ENCODE results near the gene RNF2. TPM values are rescaled to one million over a fixed set of nuclear protein-coding genes. Genes with fewer than 3 reads are reported as not detected.

RNF2 gene
- total RNA-seq, 1 donor from 2014 or later: 21.1 TPM

DNA sequence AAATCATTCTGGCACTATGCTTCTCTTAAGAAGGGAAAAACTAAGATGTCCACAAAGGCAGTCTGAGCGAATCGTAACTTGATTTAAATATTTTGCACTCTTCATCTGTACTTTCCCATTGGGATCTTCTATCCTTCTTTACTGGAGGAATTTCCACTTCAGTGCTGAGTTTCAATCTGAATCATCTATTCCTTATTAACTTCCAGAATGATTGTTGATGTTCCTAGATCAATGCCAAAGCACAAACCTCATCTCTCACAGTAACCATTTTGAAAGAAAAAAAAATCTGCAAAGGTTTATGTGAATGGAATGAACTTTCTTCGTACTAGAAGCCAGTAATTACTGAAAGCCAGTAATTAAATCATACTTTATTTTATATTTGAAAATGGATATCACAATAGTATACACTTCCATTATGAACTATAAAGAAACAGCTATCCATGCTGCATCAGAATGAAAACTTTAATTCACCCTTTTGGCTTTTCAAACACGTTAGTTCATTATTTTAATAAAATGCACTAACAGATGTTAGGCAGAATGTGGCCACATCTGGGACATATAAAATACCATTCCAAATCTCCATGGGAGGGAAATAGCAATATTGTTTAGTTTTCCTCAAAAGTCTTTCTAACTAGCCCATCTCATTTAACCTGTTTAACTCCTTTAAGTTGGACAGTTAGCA, 5.5 kb upstream of the RNF2 start:
- no peaks in the 10 kb centered on the region for H3K9me3 Mint-ChIP-seq

DNA sequence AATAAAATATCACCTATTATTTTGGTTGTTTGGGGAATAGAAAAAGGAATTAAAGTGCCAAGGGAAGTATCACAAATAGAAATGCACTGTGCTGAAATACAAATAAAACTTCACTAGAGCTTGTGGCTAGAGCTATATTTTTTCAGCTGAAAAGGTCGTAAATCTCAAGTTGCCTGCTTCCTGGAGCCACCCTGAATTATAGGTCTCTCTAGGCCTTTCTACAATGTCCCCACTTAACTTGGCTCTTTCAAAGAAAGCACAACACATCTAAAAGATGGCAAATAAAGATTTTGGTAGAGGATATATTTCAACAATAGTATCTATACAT, 5.0 kb upstream of the RNF2 start:
- Mint-ChIP-seq H3K9me3 (no peaks in the 10 kb centered on the region), H3K27me3 (peaks cover 29% of the 10 kb centered on the region), H3K27ac (no peak overlapping the region), H3K4me1 (peaks cover 6% of the 10 kb centered on the region), H3K36me3 (ENCODE audit: low read depth) (no peaks in the 10 kb centered on the region), H3K4me3 (no peak overlapping the region)
- no peak for DNase-seq
- intact Hi-C loops (cut with micrococcal nuclease): loop anchor here (10.0 kb wide), 2 partner anchors 644 to 1406 kb away; partner anchors contain the start of gene ARPC5

More for the DNA sequence above, 5.5 kb upstream of the RNF2 start:
- intact Hi-C loops (cut with micrococcal nuclease): loop anchor here (10.0 kb wide), 2 partner anchors 645 to 1405 kb away; partner anchors contain the start of gene ARPC5
- Mint-ChIP-seq H3K27me3 (peaks cover 30% of the 10 kb centered on the region), H3K4me3 (no peak overlapping the region), H3K4me1 (peaks cover 4% of the 10 kb centered on the region), H3K36me3 (ENCODE audit: low read depth) (no peaks in the 10 kb centered on the region), H3K27ac (no peak overlapping the region)
- no peak for DNase-seq

DNA sequence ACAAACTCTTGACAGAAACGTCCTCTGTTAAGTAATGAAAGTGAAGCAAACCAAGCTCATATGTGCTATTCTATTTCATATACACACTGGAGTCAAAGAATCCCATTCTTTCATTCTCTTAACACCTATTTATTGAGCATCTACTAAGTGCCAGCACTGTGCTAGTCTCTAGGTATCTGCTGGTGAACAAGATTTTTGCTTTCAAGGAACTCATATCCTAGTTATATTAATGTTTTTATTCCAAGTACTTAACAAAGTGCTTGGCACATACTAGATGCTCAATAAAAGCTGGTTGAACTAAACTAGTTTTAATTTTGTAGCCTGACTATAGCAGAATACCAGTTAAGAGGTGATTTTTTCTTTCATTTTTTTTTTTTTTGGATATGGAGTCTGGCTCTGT, 3.6 kb upstream of the RNF2 start:
- Mint-ChIP-seq H3K9me3 (no peaks in the 10 kb centered on the region), H3K4me3 (no peak overlapping the region), H3K27me3 (peaks cover 20% of the 10 kb centered on the region), H3K4me1 (peaks cover 13% of the 10 kb centered on the region), H3K36me3 (ENCODE audit: low read depth) (no peaks in the 10 kb centered on the region), H3K27ac (no peak overlapping the region)
- no peak for DNase-seq
- intact Hi-C loops (cut with micrococcal nuclease): loop anchor here (10.0 kb wide), 2 partner anchors 643 to 1407 kb away; partner anchors contain the start of gene ARPC5

DNA sequence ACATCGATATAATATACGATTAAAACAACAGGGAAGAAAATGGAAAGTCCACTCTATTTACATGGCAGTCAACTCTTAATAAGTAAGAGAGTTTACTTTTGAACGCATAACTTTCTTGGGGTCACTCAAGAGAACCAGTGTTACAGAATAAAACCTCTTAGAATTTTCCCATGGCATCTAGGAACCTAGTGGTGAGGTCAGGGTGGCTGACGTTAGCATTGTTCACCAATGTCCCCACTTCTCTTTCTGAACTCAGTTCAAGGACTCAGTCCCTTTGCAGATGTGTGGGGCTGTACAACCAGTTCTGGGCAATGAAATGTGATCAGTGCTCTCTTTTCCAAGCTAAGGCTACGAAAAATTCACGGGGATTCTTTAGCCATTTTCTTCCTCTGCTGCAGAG, 2.6 kb upstream of the RNF2 start:
- Mint-ChIP-seq H3K9me3 (no peaks in the 10 kb centered on the region), H3K36me3 (ENCODE audit: low read depth) (no peaks in the 10 kb centered on the region), H3K4me3 (no peak overlapping the region), H3K4me1 (peaks cover 20% of the 10 kb centered on the region), H3K27ac (no peak overlapping the region), H3K27me3 (peaks cover 20% of the 10 kb centered on the region)
- no peak for DNase-seq
- intact Hi-C loops (cut with micrococcal nuclease): loop anchor here (10.0 kb wide), 2 partner anchors 642 to 1408 kb away; partner anchors contain the start of gene ARPC5

DNA sequence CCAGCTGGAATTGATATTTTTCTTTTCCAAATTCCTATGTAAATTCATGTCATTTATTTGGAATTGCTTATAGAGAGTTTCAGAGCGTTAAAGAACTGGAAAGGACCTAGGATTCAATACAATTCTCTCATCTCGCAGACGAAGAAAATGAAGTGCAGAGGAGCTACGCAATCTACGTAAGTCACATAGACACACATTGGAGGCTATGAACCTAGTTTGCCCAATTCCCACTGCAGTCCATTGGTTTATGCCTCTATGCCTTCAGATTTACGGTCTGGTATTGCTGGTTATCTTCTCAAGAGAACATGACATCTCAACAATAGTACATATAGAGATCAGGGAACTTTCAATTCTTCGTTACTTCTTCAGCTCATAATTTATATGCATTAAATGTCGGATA, 971 bp upstream of the RNF2 start:
- peak overlapping the region; percentile 93 for H3K4me3 Mint-ChIP-seq
- no peaks in the 10 kb centered on the region for H3K36me3 Mint-ChIP-seq (ENCODE audit: low read depth)
- H3K27me3 Mint-ChIP-seq: peaks cover 18% of the 10 kb centered on the region
- no peaks in the 10 kb centered on the region for H3K9me3 Mint-ChIP-seq
- H3K4me1 Mint-ChIP-seq: peaks cover 26% of the 10 kb centered on the region
- H3K27ac Mint-ChIP-seq: peak overlapping the region; percentile 91
- intact Hi-C loops (cut with micrococcal nuclease): loop anchor here (2.0 to 10.0 kb wide), 4 partner anchors 178 to 1410 kb away; partner anchors contain the start of genes ARPC5 and EDEM3
- no peak for DNase-seq

DNA sequence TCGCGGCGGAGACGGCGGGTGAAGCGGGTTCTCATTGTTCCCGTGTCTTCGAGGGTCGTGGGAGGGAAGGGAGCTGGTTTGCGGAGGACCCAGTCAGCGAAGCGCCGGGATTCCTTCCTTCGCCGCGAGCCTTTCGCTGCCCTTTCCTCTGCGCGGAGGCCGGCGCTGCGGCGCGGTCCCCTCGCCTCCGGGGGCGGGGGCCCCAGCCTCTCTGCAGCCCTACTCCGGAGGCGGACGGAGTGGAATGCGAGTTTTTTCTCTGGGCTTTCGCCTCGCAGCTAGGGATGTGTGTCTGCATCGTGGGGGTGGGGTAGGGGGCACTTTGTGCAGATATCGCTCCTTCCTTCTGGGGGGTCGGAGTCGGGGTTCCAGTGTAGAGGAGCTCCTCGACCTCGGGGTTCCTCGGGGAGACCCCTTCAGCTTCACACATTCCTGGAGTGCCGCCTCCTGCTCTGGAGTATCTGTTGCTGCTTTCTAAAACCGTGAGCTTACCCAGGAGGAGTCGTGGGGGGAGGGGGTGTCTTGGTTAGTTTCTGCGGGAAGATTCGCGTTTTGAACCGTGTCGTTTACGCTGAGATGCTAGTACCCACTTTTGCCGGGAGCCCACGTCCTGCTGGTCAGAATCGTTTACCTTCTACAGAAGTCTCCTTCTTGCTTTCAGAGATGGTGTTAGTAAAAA, 595 bp downstream of the RNF2 start:
- H3K9me3 Mint-ChIP-seq: no peaks in the 10 kb centered on the region
- peaks cover 18% of the 10 kb centered on the region for H3K27me3 Mint-ChIP-seq

DNA sequence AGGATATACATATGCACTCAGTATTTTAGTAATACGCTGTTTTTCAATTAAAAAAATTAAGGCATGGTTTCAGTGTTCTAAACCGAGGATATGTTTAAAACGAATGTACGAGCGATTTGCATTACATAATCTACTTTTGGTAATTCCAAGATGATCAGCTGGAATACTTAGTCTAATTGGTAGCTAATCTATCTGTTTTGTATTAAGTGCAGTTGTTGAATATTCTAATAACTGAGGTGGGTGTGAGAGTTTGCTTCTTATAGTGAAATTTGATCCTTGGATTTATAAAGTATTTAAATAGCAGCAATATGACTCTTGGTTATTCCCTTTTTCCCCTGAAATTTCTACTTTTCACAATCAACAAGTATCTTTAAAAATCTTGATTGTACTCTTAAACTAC, 1.3 kb downstream of the RNF2 start:
- peaks cover 29% of the 10 kb centered on the region for H3K4me1 Mint-ChIP-seq
- no peaks in the 10 kb centered on the region for H3K36me3 Mint-ChIP-seq (ENCODE audit: low read depth)
- peak overlapping the region; percentile 75 for H3K27ac Mint-ChIP-seq
- H3K4me3 Mint-ChIP-seq: peak overlapping the region; percentile 93
- H3K9me3 Mint-ChIP-seq: no peaks in the 10 kb centered on the region
- intact Hi-C loops (cut with micrococcal nuclease): loop anchor here (2.0 to 10.0 kb wide), 6 partner anchors 74 to 1412 kb away; partner anchors contain the start of genes ARPC5, NIBAN1, ODR4 and TPR
- DNase-seq: no peak
- peaks cover 17% of the 10 kb centered on the region for H3K27me3 Mint-ChIP-seq

More for the DNA sequence above, 595 bp downstream of the RNF2 start:
- H3K4me1 Mint-ChIP-seq: peaks cover 26% of the 10 kb centered on the region
- H3K36me3 Mint-ChIP-seq (ENCODE audit: low read depth): no peaks in the 10 kb centered on the region
- H3K4me3 Mint-ChIP-seq: peak overlapping the region; percentile 93
- DNase-seq: peak; percentile 78
- intact Hi-C loops (cut with micrococcal nuclease): loop anchor here (1.0 to 10.0 kb wide), 10 partner anchors 74 to 1411 kb away; partner anchors contain the start of genes ARPC5, EDEM3, IVNS1ABP and NIBAN1
- H3K27ac Mint-ChIP-seq: peak overlapping the region; percentile 75

DNA sequence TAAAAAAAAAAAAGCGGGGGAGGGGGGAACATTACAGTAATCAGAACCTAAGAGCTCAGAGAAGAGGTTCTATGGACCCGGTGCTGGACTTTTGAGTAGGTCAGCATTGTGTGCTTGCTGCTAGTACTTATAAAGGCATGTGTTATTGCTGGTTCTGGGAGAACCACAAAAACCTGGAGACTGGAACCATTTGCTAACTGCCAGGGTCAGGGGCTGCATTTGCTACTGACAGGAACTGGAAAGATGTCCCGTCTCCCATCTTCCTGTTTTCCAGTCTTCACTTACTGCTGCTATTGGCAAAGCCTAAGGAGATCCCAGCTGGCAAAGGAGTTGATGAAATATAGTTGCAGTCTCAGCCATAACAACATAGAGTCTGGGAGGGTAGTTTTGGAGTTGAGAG, 4.3 kb downstream of the RNF2 start:
- peaks cover 3% of the 10 kb centered on the region for H3K27me3 Mint-ChIP-seq
- H3K9me3 Mint-ChIP-seq: no peaks in the 10 kb centered on the region
- DNase-seq: no peak
- no peaks in the 10 kb centered on the region for H3K36me3 Mint-ChIP-seq (ENCODE audit: low read depth)
- no peak overlapping the region for H3K4me3 Mint-ChIP-seq
- peaks cover 26% of the 10 kb centered on the region for H3K4me1 Mint-ChIP-seq
- no peak overlapping the region for H3K27ac Mint-ChIP-seq
- intact Hi-C loops (cut with micrococcal nuclease): loop anchor here (5.0 to 10.0 kb wide), 5 partner anchors 77 to 1415 kb away; partner anchors contain the start of genes ARPC5 and NIBAN1

DNA sequence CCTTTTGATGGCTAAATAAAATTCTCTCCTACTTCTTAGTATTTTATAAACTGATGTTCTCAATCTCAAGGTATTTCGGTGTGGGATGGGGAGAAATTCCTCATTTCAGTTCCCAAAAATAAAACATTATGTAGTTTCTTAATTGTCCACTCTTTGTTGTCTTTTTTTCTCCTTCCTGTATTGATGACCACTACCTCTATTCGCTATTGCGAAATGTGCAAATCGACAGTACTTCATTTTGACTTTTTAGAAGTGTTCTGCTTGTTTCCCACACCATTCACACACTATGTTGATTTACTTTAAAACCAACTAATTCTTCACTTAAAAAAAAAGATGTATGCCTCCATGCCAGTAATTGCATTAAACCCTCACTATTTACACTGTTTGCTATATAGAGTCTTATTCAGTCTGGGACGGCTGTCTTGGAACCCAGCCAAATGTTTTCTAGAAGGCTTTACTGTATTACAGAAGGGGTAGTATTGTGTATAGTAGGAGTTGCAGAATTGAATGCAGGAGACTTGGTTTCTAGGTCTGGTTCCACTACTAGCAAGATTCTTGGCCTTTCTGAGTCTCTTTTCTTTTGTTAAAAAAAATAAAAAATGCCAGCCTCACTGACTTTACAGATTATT, 5.6 kb downstream of the RNF2 start:
- intact Hi-C loops (cut with micrococcal nuclease): no loop called here
- Mint-ChIP-seq H3K27me3 (no peaks in the 10 kb centered on the region), H3K27ac (no peak overlapping the region), H3K4me3 (no peak overlapping the region), H3K36me3 (ENCODE audit: low read depth) (peaks cover 4% of the 10 kb centered on the region), H3K4me1 (peaks cover 23% of the 10 kb centered on the region), H3K9me3 (no peaks in the 10 kb centered on the region)
- DNase-seq: no peak

DNA sequence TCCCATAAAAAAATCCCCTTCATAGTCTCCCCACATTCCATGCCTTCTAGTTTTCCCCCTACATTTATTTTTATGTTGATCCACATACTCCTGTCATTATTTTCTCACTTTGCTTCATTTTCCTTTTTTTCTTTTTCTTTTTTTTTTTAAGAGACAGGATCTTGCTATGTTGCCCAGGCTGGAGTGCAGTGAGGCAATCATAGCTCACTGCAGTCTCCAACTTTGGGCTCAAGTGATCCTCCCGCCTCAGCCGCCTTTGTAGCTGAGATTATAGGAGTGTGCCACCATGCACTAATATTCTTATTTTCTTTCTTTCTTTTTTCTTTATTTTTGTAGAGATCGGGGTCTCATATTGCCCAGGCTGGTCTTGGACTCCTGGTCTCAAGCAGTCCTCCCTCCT, 7.8 kb downstream of the RNF2 start:
- no peak overlapping the region for H3K27ac Mint-ChIP-seq
- H3K36me3 Mint-ChIP-seq (ENCODE audit: low read depth): peaks cover 4% of the 10 kb centered on the region
- intact Hi-C loops (cut with micrococcal nuclease): no loop called here
- peaks cover 7% of the 10 kb centered on the region for H3K4me1 Mint-ChIP-seq
- H3K9me3 Mint-ChIP-seq: no peaks in the 10 kb centered on the region
- no peaks in the 10 kb centered on the region for H3K27me3 Mint-ChIP-seq
- no peak overlapping the region for H3K4me3 Mint-ChIP-seq
- no peak for DNase-seq

DNA sequence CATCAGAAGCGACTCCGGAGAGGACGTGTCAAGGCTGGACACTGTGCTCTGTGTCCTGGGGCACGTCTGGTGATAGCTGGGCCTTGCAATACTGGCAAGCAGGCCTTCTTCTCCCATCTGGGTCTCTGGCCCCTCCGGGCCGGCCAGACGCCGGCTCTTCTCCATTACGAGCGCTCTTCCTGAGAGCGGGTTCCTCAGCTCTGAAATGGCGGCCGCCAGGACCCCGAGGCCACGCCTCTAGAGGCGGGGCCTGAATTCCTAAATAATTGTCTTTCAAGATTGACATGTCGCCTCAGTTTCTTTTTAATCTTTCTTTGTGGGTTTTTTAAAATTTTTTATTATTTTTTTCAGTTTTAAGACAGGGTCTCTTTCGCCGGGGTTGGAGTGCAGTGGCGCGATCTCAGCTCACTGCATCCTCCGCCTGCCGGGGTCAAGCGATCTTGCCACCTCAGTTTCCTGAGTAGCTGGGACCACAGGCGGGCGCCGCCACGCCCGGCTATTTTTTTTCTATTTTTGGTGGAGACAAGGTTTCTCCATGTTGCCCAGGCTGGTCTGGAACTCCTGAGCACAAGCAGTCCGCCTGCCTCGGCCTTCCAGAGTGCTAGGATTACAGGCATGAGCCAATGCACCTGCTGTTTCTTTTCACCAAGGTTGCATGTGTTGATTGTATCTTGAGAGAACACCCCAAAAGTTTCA, 9.2 kb downstream of the RNF2 start:
- no peak for DNase-seq
- no peaks in the 10 kb centered on the region for H3K9me3 Mint-ChIP-seq
- H3K36me3 Mint-ChIP-seq (ENCODE audit: low read depth): peaks cover 5% of the 10 kb centered on the region
- no peak overlapping the region for H3K27ac Mint-ChIP-seq
- no peak overlapping the region for H3K4me3 Mint-ChIP-seq
- H3K27me3 Mint-ChIP-seq: no peaks in the 10 kb centered on the region
- H3K4me1 Mint-ChIP-seq: peaks cover 5% of the 10 kb centered on the region
- intact Hi-C loops (cut with micrococcal nuclease): no loop called here

DNA sequence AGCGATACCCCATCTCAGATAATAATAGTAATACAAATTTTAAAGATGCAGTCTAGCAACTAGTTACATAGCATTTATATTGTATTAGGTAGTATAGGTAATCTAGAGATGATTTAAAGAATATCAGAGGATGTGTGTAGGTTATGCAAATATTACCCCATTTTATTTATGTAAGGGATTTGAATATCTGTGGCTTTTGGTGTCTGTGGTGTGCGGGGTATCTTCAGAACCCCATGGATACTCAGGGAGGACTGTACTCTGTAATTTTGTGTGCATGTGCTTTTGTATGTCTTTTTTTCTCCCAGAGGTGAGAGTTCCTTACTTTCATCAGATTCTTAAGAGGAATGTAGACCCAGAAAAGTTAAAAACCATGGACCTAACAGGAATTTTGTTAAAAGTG, 12.8 kb downstream of the RNF2 start:
- H3K4me3 Mint-ChIP-seq: no peak overlapping the region
- intact Hi-C loops (cut with micrococcal nuclease): no loop called here
- H3K27me3 Mint-ChIP-seq: no peaks in the 10 kb centered on the region
- peaks cover 8% of the 10 kb centered on the region for H3K36me3 Mint-ChIP-seq (ENCODE audit: low read depth)
- H3K4me1 Mint-ChIP-seq: peaks cover 11% of the 10 kb centered on the region
- DNase-seq: no peak
- no peaks in the 10 kb centered on the region for H3K9me3 Mint-ChIP-seq
- no peak overlapping the region for H3K27ac Mint-ChIP-seq

DNA sequence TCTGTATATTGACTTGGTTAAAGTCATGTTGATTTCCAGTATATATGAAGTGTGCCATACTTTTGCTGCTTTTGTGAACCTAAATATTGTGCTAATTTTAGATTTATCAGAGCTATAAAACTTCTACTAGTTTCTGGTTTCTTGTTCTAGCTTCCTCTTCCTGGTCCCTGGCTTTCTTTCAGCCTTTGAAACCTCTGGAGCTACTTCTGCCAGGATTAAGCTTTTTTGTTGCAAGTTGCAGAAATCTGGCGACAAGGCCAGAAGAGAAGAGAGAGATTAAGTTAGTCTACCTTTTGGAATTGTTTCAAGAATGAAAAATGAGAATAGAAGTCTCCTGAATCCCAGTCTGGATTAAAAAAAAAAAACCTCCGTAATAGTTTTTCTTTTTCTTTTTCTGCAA, 13.5 kb downstream of the RNF2 start:
- DNase-seq: no peak
- peaks cover 8% of the 10 kb centered on the region for H3K36me3 Mint-ChIP-seq (ENCODE audit: low read depth)
- intact Hi-C loops (cut with micrococcal nuclease): no loop called here
- peaks cover 11% of the 10 kb centered on the region for H3K4me1 Mint-ChIP-seq
- H3K27me3 Mint-ChIP-seq: no peaks in the 10 kb centered on the region
- no peak overlapping the region for H3K4me3 Mint-ChIP-seq
- H3K27ac Mint-ChIP-seq: no peak overlapping the region
- H3K9me3 Mint-ChIP-seq: peaks cover 3% of the 10 kb centered on the region

All from activated CD4-positive, alpha-beta T cell treated with anti-CD3 and anti-CD28 coated beads, Interleukin-2, amount 10 ng/mL, durations not matched to agents 24 days and 14 days (primary cell).